ENCODE data around the gene PDE9A.

DNA sequence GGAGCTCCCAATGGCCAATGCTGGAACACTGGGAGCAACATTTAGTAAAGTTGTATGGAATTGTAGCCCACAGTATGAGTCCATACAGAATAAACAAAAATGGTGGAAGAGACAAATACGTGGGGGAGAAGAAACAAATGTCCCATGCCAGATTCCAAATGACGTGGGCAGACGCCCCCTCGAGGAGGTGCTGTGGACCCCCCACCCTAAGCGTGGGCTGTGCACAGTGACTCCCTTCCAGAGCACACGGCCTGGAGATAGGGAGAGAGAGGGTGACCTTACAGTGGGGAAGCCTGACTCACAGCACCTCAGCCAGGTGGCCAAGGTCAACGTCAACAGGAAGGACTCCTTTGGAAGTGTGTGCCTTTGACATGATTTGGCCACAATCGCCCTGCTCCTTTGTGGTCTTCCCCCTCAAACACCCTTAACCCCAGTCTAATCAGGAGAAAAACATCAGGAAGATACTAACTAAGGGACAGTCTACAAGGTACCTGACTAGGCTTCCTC lies 13.7 kb upstream of the PDE9A start:
- no peak for TF ChIP-seq POLR2A (IDR thresholded peaks at IDR 0.05; ENCODE audit: low read depth)
- TF ChIP-seq CTCF (IDR thresholded peaks at IDR 0.05) = no peak
- no peak for TF ChIP-seq EP300 (IDR thresholded peaks at IDR 0.05)
- no peak for TF ChIP-seq POLR2AphosphoS5 (IDR thresholded peaks at IDR 0.05)

Data from esophagus muscularis mucosa (tissue), 4 donors.